ENCODE data around the gene NEK9.

Gene NEK9

DNA sequence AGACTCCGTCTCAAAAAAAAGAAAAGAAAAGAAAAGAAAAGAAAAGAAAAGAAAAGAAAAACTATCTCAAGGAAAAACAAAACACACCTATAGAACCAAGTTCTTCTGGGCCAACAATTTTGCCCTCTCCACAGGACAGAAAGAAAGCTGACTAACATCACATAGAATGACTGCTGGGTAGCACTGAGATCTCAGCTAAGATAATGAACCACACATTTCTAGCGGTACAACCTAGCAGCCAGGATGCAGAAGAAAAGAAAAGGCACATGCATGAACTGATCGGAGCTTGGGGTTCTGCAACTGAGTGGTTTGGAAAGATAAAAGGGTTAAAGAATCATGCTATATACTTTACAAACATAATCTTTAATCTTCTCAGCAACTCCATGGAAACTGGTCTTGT is 30.1 kb upstream of the NEK9 start:
- H3K4me1 ChIP-seq (ENCODE audit: insufficient read depth, low read length, severe bottlenecking), result no peaks in the 10 kb centered on the region
- no peaks in the 10 kb centered on the region for H3K27me3 ChIP-seq (ENCODE audit: insufficient read depth, low read length)
- H4K20me1 ChIP-seq (ENCODE audit: insufficient read depth, low read length), result no peaks in the 10 kb centered on the region
- no peaks in the 10 kb centered on the region for H3F3A ChIP-seq (ENCODE audit: insufficient read depth, low read length)
- H3K79me2 ChIP-seq (ENCODE audit: insufficient read depth, low read length), result peaks cover 19% of the 10 kb centered on the region
- no peak overlapping the region for H3K9ac ChIP-seq (ENCODE audit: low read length)
- no peaks in the 10 kb centered on the region for H3K9me2 ChIP-seq (ENCODE audit: low read depth, low read length)
- no peak overlapping the region for H3K27ac ChIP-seq (ENCODE audit: low read depth, low read length, poor library complexity, severe bottlenecking)
- H3K4me2 ChIP-seq (ENCODE audit: low read length), result no peak overlapping the region
- H3K4me3 ChIP-seq (ENCODE audit: low read depth, low read length, poor library complexity, severe bottlenecking), result no peak overlapping the region
- H3K9me3 ChIP-seq (ENCODE audit: low read length), result no peaks in the 10 kb centered on the region
- TF ChIP-seq, protein P1, sequence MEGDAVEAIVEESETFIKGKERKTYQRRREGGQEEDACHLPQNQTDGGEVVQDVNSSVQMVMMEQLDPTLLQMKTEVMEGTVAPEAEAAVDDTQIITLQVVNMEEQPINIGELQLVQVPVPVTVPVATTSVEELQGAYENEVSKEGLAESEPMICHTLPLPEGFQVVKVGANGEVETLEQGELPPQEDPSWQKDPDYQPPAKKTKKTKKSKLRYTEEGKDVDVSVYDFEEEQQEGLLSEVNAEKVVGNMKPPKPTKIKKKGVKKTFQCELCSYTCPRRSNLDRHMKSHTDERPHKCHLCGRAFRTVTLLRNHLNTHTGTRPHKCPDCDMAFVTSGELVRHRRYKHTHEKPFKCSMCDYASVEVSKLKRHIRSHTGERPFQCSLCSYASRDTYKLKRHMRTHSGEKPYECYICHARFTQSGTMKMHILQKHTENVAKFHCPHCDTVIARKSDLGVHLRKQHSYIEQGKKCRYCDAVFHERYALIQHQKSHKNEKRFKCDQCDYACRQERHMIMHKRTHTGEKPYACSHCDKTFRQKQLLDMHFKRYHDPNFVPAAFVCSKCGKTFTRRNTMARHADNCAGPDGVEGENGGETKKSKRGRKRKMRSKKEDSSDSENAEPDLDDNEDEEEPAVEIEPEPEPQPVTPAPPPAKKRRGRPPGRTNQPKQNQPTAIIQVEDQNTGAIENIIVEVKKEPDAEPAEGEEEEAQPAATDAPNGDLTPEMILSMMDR (IDR thresholded peaks at IDR 0.05; ENCODE audit: low read length), result no peak
- no peak for TF ChIP-seq EZH2 (IDR thresholded peaks at IDR 0.05; ENCODE audit: borderline replicate concordance, low read length)
- H2AFZ ChIP-seq (ENCODE audit: low read length), result no peak overlapping the region
- 0 out of 2 replicates have a peak, but pooled peaks cover under 1% of the 10 kb centered on the region for H3K36me3 ChIP-seq (ENCODE audit: insufficient read depth, low read length)

DNA sequence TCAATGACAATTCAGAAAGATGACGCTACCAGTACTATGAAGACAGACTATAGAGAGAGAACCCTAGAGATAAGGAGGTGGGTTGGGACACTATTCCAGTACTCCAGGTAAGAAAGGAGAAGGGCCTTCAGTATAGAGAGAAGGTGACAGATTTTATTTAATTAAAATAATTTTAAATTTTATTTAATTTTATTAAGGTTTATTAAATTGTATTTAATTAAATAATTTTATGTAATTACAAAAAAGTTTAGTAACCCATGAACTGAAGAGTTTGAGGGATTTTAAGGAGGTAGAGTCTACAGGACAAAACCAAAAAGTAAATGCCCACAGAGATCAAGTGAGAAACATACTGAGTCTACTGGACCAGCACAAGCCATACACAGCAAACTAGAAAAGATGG is 29.3 kb upstream of the NEK9 start:
- peaks cover 6% of the 10 kb centered on the region; the same call in 1 of the 2 replicates for H3K36me3 ChIP-seq (ENCODE audit: insufficient read depth, low read length)
- no peaks in the 10 kb centered on the region for H3K27me3 ChIP-seq (ENCODE audit: insufficient read depth, low read length)
- H3K9ac ChIP-seq (ENCODE audit: low read length), result no peak overlapping the region
- H4K20me1 ChIP-seq (ENCODE audit: insufficient read depth, low read length), result no peaks in the 10 kb centered on the region
- no peaks in the 10 kb centered on the region for H3K4me1 ChIP-seq (ENCODE audit: insufficient read depth, low read length, severe bottlenecking)
- no peak overlapping the region for H3K27ac ChIP-seq (ENCODE audit: low read depth, low read length, poor library complexity, severe bottlenecking)
- no peaks in the 10 kb centered on the region for H3K9me3 ChIP-seq (ENCODE audit: low read length)
- TF ChIP-seq, protein P1 (IDR thresholded peaks at IDR 0.05; ENCODE audit: low read length), result no peak
- TF ChIP-seq EZH2 (IDR thresholded peaks at IDR 0.05; ENCODE audit: borderline replicate concordance, low read length), result no peak
- peaks cover 19% of the 10 kb centered on the region for H3K79me2 ChIP-seq (ENCODE audit: insufficient read depth, low read length)
- no peaks in the 10 kb centered on the region for H3F3A ChIP-seq (ENCODE audit: insufficient read depth, low read length)
- no peak overlapping the region for H2AFZ ChIP-seq (ENCODE audit: low read length)
- H3K9me2 ChIP-seq (ENCODE audit: low read depth, low read length), result no peaks in the 10 kb centered on the region
- no peak overlapping the region for H3K4me3 ChIP-seq (ENCODE audit: low read depth, low read length, poor library complexity, severe bottlenecking)
- H3K4me2 ChIP-seq (ENCODE audit: low read length), result no peak overlapping the region

DNA sequence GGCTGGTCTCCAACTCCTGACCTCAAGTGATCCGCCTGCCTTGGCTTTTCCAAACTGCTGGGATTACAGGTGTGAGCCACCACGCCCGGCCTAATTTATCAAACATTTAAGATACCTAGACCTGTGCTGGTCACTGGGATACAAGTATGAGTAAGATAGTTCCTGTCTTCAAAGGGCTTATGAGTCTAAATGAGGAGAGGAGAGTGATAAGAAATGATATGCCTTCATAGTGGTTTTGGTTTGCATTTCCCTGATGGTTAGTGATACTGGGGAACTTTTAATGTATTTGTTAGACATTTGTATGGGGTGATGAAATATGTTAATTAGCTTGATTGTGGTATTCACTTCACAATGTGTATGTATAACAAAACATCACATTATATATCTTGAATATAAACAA is 28.3 kb upstream of the NEK9 start:
- Histone ChIP-seq H3K79me2 (ENCODE audit: insufficient read depth, low read length) (peaks cover 15% of the 10 kb centered on the region), H3K27me3 (ENCODE audit: insufficient read depth, low read length) (no peaks in the 10 kb centered on the region), H3K36me3 (ENCODE audit: insufficient read depth, low read length) (peaks cover 7% of the 10 kb centered on the region; the same call in 1 of the 2 replicates), H3K4me2 (ENCODE audit: low read length) (no peak overlapping the region), H3K9me2 (ENCODE audit: low read depth, low read length) (no peaks in the 10 kb centered on the region), H2AFZ (ENCODE audit: low read length) (no peak overlapping the region), H3K4me3 (ENCODE audit: low read depth, low read length, poor library complexity, severe bottlenecking) (no peak overlapping the region), H3F3A (ENCODE audit: insufficient read depth, low read length) (no peaks in the 10 kb centered on the region), H3K9ac (ENCODE audit: low read length) (no peak overlapping the region), H4K20me1 (ENCODE audit: insufficient read depth, low read length) (no peaks in the 10 kb centered on the region), H3K9me3 (ENCODE audit: low read length) (no peaks in the 10 kb centered on the region), H3K27ac (ENCODE audit: low read depth, low read length, poor library complexity, severe bottlenecking) (no peak overlapping the region), H3K4me1 (ENCODE audit: insufficient read depth, low read length, severe bottlenecking) (no peaks in the 10 kb centered on the region)
- TF ChIP-seq, protein P1 (IDR thresholded peaks at IDR 0.05; ENCODE audit: low read length), result no peak
- TF ChIP-seq EZH2 (IDR thresholded peaks at IDR 0.05; ENCODE audit: borderline replicate concordance, low read length), result no peak

All from OCI-LY1 (cell line).